SK-N-SH (cell line): ENCODE measurements around the gene RAB6B.

Source experiments
- CTCF ChIP-seq: fragments of 200-600 bp; sonication (generic); IDR thresholded peaks from 2 replicates; pipeline ENCODE4 v1.6.1; 2017; ENCODE audit warnings: antibody characterized with exemption, mild to moderate bottlenecking, moderate library complexity
- ELF1 ChIP-seq: IDR thresholded peaks from 2 replicates; pipeline ENCODE4 v1.4.0; 2012
- FOXJ3 ChIP-seq: sonication (generic); formaldehyde crosslinking; IDR thresholded peaks from 2 replicates; pipeline ENCODE4 v1.5.1; 2020; ENCODE audit warnings: mild to moderate bottlenecking, missing genetic modification reagents
- GABPA ChIP-seq: IDR thresholded peaks from 2 replicates; pipeline ENCODE4 v1.4.0; 2012; ENCODE audit warnings: low read depth, mild to moderate bottlenecking
- NFIC ChIP-seq: IDR thresholded peaks from 2 replicates; pipeline ENCODE4 v1.4.0; 2012; ENCODE audit warnings: borderline replicate concordance
- NRF1 ChIP-seq: IDR thresholded peaks from 2 replicates; pipeline ENCODE4 v1.6.1; 2012; ENCODE audit warnings: low read depth, mild to moderate bottlenecking, low read length
- POLR2AphosphoS5 ChIP-seq: IDR thresholded peaks from 2 replicates; pipeline ENCODE4 v1.6.1; 2012; ENCODE audit warnings: low read depth, low read length
- RCOR1 ChIP-seq: fragments of 150-350 bp; IDR thresholded peaks from 2 replicates; pipeline ENCODE4 v1.6.1; 2017; ENCODE audit warnings: antibody characterized with exemption, low read length
- RFX5 ChIP-seq: IDR thresholded peaks from 2 replicates; pipeline ENCODE4 v1.6.1; 2012; ENCODE audit warnings: mild to moderate bottlenecking, improper control_type of control experiment, low read length
- SIN3A ChIP-seq: IDR thresholded peaks from 2 replicates; pipeline ENCODE4 v1.6.1; 2012; ENCODE audit warnings: low read depth, mild to moderate bottlenecking, low read length, moderate library complexity, borderline replicate concordance
- TCF12 ChIP-seq: IDR thresholded peaks from 2 replicates; pipeline ENCODE4 v1.4.0; 2012
- TF ChIP-seq, protein P1 (sequence below): fragments of 150-350 bp; IDR thresholded peaks from 2 replicates; pipeline ENCODE4 v1.6.1; 2016; ENCODE audit warnings: mild to moderate bottlenecking, low read depth, low read length
- TF ChIP-seq, protein P2 (sequence below): IDR thresholded peaks from 2 replicates; pipeline ENCODE4 v1.6.1; 2012; ENCODE audit warnings: mild to moderate bottlenecking, low read depth, low read length, moderate library complexity

DNA sequence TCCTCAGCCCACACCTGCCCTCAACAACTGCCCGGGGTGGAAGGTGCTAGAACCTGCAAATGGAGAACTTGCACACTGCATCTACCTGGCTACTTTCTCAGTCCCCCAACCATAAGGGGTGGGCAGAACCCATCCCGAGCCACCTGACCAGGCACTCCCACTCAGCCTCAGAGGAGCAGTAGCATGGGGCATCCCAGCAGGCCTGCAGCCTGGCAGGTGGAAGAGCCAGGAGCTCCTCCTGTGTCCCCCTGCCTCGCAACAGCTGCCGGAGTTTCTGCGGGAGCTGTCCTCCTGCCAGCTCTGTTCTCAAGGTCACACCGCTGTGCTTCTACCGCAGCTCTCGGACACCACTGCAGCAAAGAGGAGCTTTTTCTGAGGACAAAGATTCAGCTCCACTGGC is 27.5 kb downstream of the RAB6B start:
- TF ChIP-seq RFX5 (no peak), NRF1 (no peak), TCF12 (no peak), CTCF (no peak), POLR2AphosphoS5 (no peak), NFIC (no peak), ELF1 (no peak), SIN3A (no peak), GABPA (no peak), RCOR1 (no peak), FOXJ3 (CRISPR knock-in tag) (no peak)
- TF ChIP-seq, protein P1, sequence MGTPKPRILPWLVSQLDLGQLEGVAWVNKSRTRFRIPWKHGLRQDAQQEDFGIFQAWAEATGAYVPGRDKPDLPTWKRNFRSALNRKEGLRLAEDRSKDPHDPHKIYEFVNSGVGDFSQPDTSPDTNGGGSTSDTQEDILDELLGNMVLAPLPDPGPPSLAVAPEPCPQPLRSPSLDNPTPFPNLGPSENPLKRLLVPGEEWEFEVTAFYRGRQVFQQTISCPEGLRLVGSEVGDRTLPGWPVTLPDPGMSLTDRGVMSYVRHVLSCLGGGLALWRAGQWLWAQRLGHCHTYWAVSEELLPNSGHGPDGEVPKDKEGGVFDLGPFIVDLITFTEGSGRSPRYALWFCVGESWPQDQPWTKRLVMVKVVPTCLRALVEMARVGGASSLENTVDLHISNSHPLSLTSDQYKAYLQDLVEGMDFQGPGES, result no peak
- TF ChIP-seq, protein P2, sequence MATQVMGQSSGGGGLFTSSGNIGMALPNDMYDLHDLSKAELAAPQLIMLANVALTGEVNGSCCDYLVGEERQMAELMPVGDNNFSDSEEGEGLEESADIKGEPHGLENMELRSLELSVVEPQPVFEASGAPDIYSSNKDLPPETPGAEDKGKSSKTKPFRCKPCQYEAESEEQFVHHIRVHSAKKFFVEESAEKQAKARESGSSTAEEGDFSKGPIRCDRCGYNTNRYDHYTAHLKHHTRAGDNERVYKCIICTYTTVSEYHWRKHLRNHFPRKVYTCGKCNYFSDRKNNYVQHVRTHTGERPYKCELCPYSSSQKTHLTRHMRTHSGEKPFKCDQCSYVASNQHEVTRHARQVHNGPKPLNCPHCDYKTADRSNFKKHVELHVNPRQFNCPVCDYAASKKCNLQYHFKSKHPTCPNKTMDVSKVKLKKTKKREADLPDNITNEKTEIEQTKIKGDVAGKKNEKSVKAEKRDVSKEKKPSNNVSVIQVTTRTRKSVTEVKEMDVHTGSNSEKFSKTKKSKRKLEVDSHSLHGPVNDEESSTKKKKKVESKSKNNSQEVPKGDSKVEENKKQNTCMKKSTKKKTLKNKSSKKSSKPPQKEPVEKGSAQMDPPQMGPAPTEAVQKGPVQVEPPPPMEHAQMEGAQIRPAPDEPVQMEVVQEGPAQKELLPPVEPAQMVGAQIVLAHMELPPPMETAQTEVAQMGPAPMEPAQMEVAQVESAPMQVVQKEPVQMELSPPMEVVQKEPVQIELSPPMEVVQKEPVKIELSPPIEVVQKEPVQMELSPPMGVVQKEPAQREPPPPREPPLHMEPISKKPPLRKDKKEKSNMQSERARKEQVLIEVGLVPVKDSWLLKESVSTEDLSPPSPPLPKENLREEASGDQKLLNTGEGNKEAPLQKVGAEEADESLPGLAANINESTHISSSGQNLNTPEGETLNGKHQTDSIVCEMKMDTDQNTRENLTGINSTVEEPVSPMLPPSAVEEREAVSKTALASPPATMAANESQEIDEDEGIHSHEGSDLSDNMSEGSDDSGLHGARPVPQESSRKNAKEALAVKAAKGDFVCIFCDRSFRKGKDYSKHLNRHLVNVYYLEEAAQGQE, result no peak
